Muscle of leg (tissue), 11 donors: ENCODE data around the gene ARHGAP23. TPM values are rescaled to one million over a fixed set of nuclear protein-coding genes. Genes with fewer than 3 reads are reported as not detected.

Source experiments
- DNase-seq: peaks from one replicate; pipeline ENCODE4 v3.0.0; 2013
- H3K27ac ChIP-seq: one replicate; pipeline ENCODE4 v1.5.1; 2013; ENCODE audit warnings: mild to moderate bottlenecking, low read length, control low read depth
- H3K27me3 ChIP-seq: one replicate; pipeline ENCODE4 v1.6.1; 2013; ENCODE audit warnings: low read length; ENCODE audit not compliant: control insufficient read depth, insufficient read depth
- H3K36me3 ChIP-seq: one replicate; pipeline ENCODE4 v1.6.1; 2013; ENCODE audit warnings: low read length; ENCODE audit not compliant: control insufficient read depth, insufficient read depth
- H3K4me1 ChIP-seq: one replicate; pipeline ENCODE4 v1.6.1; 2013; ENCODE audit warnings: low read length; ENCODE audit not compliant: control insufficient read depth, insufficient read depth
- H3K4me3 ChIP-seq: one replicate; pipeline ENCODE4 v1.5.1; 2013; ENCODE audit warnings: low read length, control low read depth
- H3K9me3 ChIP-seq: replicated peaks from 2 replicates; pipeline ENCODE4 v1.6.1; 2013; ENCODE audit warnings: low read depth, low read length; ENCODE audit not compliant: control insufficient read depth
- WGBS: methylation state at CpG from one replicate; pipeline ENCODE4 v1.1.5; 2013; ENCODE audit warnings: missing lambda C conversion rate; ENCODE audit not compliant: insufficient coverage; 5-methylcytosine and 5-hydroxymethylcytosine counted together
- polyA plus RNA-seq, 8 donors: library from polyadenylated mRNA; unstranded; fragments of 120-200 nt; gene quantifications; one replicate each; pipeline versions ENCODE4 v1.2.1 to v1.2.3, GENCODE V29; 2013; ENCODE audit warnings: inconsistent platforms in 1 of 8, low replicate concordance in 1 of 8; ENCODE audit not compliant: insufficient read length in 8 of 8, insufficient read depth in 1 of 8
- total RNA-seq: library from RNA; stranded (reverse); fragments of 120-200 nt; gene quantifications from one replicate; pipeline ENCODE4 v1.2.4, GENCODE V29; 2013

Gene ARHGAP23
- total and polyA plus RNA-seq, 9 donors = 17.1 to 44.2 (median 35.8) TPM

- Histone ChIP-seq H3K27ac (peak overlapping the region; percentile 87), H3K27me3 (no peaks in the 10 kb centered on the region), H3K9me3 (no peaks in the 10 kb centered on the region), H3K4me1 (peaks cover 90% of the 10 kb centered on the region), H3K4me3 (no peak overlapping the region), H3K36me3 (peaks cover 3% of the 10 kb centered on the region)
- DNase-seq = no peak
- 90% methylated on average over 6 of the region's 6 CpGs for WGBS
Observed at GRCh38 chr17:38452719-38453118, 24.5 kb downstream of the ARHGAP23 start.

GRCh38 chr17:38453951-38454421 lies 25.7 kb downstream of the ARHGAP23 start:
- H3K4me3 ChIP-seq = peak overlapping the region; percentile 40
- H3K27ac ChIP-seq = peak overlapping the region; percentile 60
- H3K4me1 ChIP-seq = peaks cover 78% of the 10 kb centered on the region
- no peak for DNase-seq
- under 1% methylated on average over 44 of the region's 44 CpGs for WGBS
- H3K9me3 ChIP-seq = no peaks in the 10 kb centered on the region
- H3K36me3 ChIP-seq = peaks cover 15% of the 10 kb centered on the region
- H3K27me3 ChIP-seq = no peaks in the 10 kb centered on the region

- Histone ChIP-seq H3K27ac (peak overlapping the region; percentile 60), H3K4me1 (peaks cover 73% of the 10 kb centered on the region), H3K36me3 (peaks cover 21% of the 10 kb centered on the region), H3K27me3 (no peaks in the 10 kb centered on the region), H3K4me3 (peak overlapping the region; percentile 40), H3K9me3 (no peaks in the 10 kb centered on the region)
- DNase-seq = peak; percentile 83
- 23% methylated on average over 10 of the region's 12 CpGs for WGBS
Observed at GRCh38 chr17:38454532-38454931, 26.3 kb downstream of the ARHGAP23 start.

GRCh38 chr17:38455288-38455915 lies 27.1 kb downstream of the ARHGAP23 start:
- WGBS = 16% methylated on average over 5 of the region's 8 CpGs
- Histone ChIP-seq H3K4me3 (peak overlapping the region; percentile 40), H3K9me3 (no peaks in the 10 kb centered on the region), H3K27ac (peak overlapping the region; percentile 81), H3K4me1 (peaks cover 64% of the 10 kb centered on the region), H3K27me3 (no peaks in the 10 kb centered on the region), H3K36me3 (peaks cover 29% of the 10 kb centered on the region)
- peak; percentile 61 for DNase-seq

- Histone ChIP-seq H3K4me3 (no peak overlapping the region), H3K27me3 (no peaks in the 10 kb centered on the region), H3K27ac (peak overlapping the region; percentile 81), H3K36me3 (peaks cover 38% of the 10 kb centered on the region), H3K4me1 (peaks cover 56% of the 10 kb centered on the region), H3K9me3 (no peaks in the 10 kb centered on the region)
- 56% methylated on average over 3 of the region's 9 CpGs for WGBS
- peak; percentile 37 for DNase-seq
Observed at GRCh38 chr17:38456031-38456815, 28.0 kb downstream of the ARHGAP23 start.

GRCh38 chr17:38457577-38458371 lies 29.5 kb downstream of the ARHGAP23 start:
- DNase-seq = no peak
- Histone ChIP-seq H3K27me3 (no peaks in the 10 kb centered on the region), H3K36me3 (peaks cover 47% of the 10 kb centered on the region), H3K9me3 (no peaks in the 10 kb centered on the region), H3K4me3 (no peak overlapping the region), H3K4me1 (peaks cover 44% of the 10 kb centered on the region), H3K27ac (no peak overlapping the region)
- WGBS = 67% methylated on average over 11 of the region's 18 CpGs

GRCh38 chr17:38458521-38458920 lies 30.3 kb downstream of the ARHGAP23 start:
- Histone ChIP-seq H3K27me3 (no peaks in the 10 kb centered on the region), H3K27ac (no peak overlapping the region), H3K4me3 (no peak overlapping the region), H3K36me3 (peaks cover 55% of the 10 kb centered on the region), H3K4me1 (peaks cover 44% of the 10 kb centered on the region), H3K9me3 (no peaks in the 10 kb centered on the region)
- WGBS = 53% methylated on average over 6 of the region's 6 CpGs
- no peak for DNase-seq

DNA sequence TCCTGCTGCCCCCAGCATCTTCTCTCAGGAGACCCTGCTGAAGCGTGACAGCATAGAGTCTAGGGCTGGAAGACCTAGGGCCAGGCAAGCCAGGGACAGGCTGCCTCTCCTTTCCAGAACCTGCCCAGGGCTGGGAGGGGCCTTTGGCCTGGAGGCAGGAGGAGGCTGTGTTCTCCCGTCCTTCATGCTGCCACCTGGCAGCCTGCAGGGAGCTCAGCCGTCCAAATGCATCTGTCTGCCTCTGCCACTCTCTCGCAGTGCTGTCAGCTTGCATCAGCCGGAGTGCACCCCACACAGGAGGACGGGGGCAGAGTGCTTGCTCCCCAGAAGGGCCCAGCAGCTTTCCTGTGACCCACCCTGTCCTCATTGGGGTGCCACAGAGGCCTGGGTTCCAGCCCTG lies 31.3 kb downstream of the ARHGAP23 start:
- no peak overlapping the region for H3K4me3 ChIP-seq
- DNase-seq = no peak
- 51% methylated on average over 6 of the region's 6 CpGs for WGBS
- peaks cover 65% of the 10 kb centered on the region for H3K36me3 ChIP-seq
- H3K27me3 ChIP-seq = no peaks in the 10 kb centered on the region
- no peaks in the 10 kb centered on the region for H3K9me3 ChIP-seq
- peaks cover 48% of the 10 kb centered on the region for H3K4me1 ChIP-seq
- no peak overlapping the region for H3K27ac ChIP-seq

- Histone ChIP-seq H3K9me3 (no peaks in the 10 kb centered on the region), H3K27ac (no peak overlapping the region), H3K4me1 (peaks cover 47% of the 10 kb centered on the region), H3K4me3 (no peak overlapping the region), H3K27me3 (no peaks in the 10 kb centered on the region), H3K36me3 (peaks cover 65% of the 10 kb centered on the region)
- WGBS = 84% methylated on average over 9 of the region's 12 CpGs
- no peak for DNase-seq
Observed at GRCh38 chr17:38460082-38460715, 31.9 kb downstream of the ARHGAP23 start.
